ENCODE data around the gene KRT1. TPM values are rescaled to one million over a fixed set of nuclear protein-coding genes. Genes with fewer than 3 reads are reported as not detected.

The KRT1 gene
- total and polyA plus RNA-seq, 10 of the 15 experiments (the other 5 are each of a cell fraction or from before 2014, with no cell fraction given), result not detected

DNA sequence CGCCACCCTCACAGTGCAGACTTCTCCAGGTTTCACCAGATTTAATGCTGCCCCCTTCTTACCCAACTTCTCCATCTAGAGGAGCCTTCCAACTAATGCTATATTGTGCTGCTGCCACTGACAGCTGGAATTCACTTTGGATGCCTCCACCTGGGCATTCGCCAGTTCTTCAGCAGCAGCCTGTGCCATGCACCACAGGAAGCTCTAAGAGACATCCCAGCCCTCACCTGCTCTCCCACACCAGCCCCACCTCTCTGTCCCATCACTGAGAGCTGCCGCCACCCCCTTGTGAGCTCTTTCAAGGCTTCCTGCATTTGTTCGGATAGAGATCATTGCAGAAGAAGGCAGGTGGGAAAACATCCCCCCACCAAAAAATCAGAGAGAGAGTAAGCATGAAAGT lies 23.6 kb downstream of the KRT1 start:
- Histone ChIP-seq H3K36me3 (ENCODE audit: control insufficient read depth in 2 of 2, insufficient read depth in 2 of 2, low read length in 1 of 2) (no peaks in the 10 kb centered on the region), H3K4me1 (ENCODE audit: control insufficient read depth, insufficient read depth, low read length) (no peaks in the 10 kb centered on the region), H2AFZ (ENCODE audit: control insufficient read depth, low read depth, low read length) (no peak overlapping the region), H3K79me2 (ENCODE audit: control insufficient read depth, insufficient read depth, low read length) (no peaks in the 10 kb centered on the region), H3K4me3 (no peak overlapping the region), H3K9ac (ENCODE audit: control insufficient read depth, insufficient read depth, low read length) (no peak overlapping the region), H3K9me3 (replicated peaks; ENCODE audit: control insufficient read depth, insufficient read depth, low read length) (no peaks in the 10 kb centered on the region), H3K27me3 (replicated peaks in 1 of 2; ENCODE audit: control insufficient read depth in 2 of 2, insufficient read depth in 2 of 2, low read length in 1 of 2) (peaks cover 3 to 6% of the 10 kb centered on the region in 2 experiments; a peak in 2 of 4 replicates), H4K20me1 (ENCODE audit: control insufficient read depth, insufficient read depth) (no peaks in the 10 kb centered on the region), H3K4me2 (ENCODE audit: control insufficient read depth, insufficient read depth) (no peak overlapping the region), H3K27ac (ENCODE audit: control insufficient read depth, insufficient read depth) (no peak overlapping the region)
- DNase-seq (ENCODE audit: low read depth, low spot score), result no peak
- TF ChIP-seq ETV6 (conservative IDR thresholded peaks at IDR 0.05 in 1 of 2, IDR thresholded peaks at IDR 0.05 in 1 of 2; ENCODE audit: borderline replicate concordance in 1 of 2, low read depth in 1 of 2), result no peak
- no peak for TF ChIP-seq RAD51 (IDR thresholded peaks at IDR 0.05)
- TF ChIP-seq, protein P1, sequence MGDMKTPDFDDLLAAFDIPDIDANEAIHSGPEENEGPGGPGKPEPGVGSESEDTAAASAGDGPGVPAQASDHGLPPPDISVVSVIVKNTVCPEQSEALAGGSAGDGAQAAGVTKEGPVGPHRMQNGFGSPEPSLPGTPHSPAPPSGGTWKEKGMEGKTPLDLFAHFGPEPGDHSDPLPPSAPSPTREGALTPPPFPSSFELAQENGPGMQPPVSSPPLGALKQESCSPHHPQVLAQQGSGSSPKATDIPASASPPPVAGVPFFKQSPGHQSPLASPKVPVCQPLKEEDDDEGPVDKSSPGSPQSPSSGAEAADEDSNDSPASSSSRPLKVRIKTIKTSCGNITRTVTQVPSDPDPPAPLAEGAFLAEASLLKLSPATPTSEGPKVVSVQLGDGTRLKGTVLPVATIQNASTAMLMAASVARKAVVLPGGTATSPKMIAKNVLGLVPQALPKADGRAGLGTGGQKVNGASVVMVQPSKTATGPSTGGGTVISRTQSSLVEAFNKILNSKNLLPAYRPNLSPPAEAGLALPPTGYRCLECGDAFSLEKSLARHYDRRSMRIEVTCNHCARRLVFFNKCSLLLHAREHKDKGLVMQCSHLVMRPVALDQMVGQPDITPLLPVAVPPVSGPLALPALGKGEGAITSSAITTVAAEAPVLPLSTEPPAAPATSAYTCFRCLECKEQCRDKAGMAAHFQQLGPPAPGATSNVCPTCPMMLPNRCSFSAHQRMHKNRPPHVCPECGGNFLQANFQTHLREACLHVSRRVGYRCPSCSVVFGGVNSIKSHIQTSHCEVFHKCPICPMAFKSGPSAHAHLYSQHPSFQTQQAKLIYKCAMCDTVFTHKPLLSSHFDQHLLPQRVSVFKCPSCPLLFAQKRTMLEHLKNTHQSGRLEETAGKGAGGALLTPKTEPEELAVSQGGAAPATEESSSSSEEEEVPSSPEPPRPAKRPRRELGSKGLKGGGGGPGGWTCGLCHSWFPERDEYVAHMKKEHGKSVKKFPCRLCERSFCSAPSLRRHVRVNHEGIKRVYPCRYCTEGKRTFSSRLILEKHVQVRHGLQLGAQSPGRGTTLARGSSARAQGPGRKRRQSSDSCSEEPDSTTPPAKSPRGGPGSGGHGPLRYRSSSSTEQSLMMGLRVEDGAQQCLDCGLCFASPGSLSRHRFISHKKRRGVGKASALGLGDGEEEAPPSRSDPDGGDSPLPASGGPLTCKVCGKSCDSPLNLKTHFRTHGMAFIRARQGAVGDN (IDR thresholded peaks at IDR 0.05), result no peak
- TF ChIP-seq MTA3 (IDR thresholded peaks at IDR 0.05; ENCODE audit: borderline replicate concordance, low read length), result no peak
- TF ChIP-seq ASH2L (IDR thresholded peaks at IDR 0.05; ENCODE audit: borderline replicate concordance, low read depth), result no peak
- no peak for TF ChIP-seq NR2C2 (IDR thresholded peaks at IDR 0.05; ENCODE audit: borderline replicate concordance, control insufficient read depth, insufficient read length, low read depth)
- TF ChIP-seq BCLAF1 (IDR thresholded peaks at IDR 0.05), result no peak
- TF ChIP-seq FOXK2 (IDR thresholded peaks at IDR 0.05), result no peak
- ChIA-PET RAD21 (ENCODE audit: unreplicated experiment) (no interaction called here), POLR2A (no interaction called here), SMC1A (ENCODE audit: uncharacterized antibody, unreplicated experiment) (interaction anchor here (0.7 kb wide), 1 partner anchor 22 kb away, joined by 3 read pairs; no protein-coding TSS in a partner anchor), CTCF (no interaction called here)
- in situ Hi-C loops (cut with MboI), result no loop called here
- no peak for ATAC-seq
- 19% methylated on average over 4 of the region's 4 CpGs for WGBS (ENCODE audit: insufficient coverage, insufficient replicate concordance, low lambda C conversion rate, missing lambda C conversion rate)
- BruUV-seq (replicated peaks), result no TSS peak
- FAIRE-seq, result no peak
- intact Hi-C loops (cut with micrococcal nuclease; ENCODE audit: unreplicated experiment), result no loop called here

All from GM12878 (cell line).